Psoas muscle (tissue), 8 donors: ENCODE results near the gene COL20A1. TPM values are rescaled to one million over a fixed set of nuclear protein-coding genes. Genes with fewer than 3 reads are reported as not detected.

Source experiments
- ATAC-seq, 4 donors: fragments of 200-7000 bp; cut with Tn5 transposase; one replicate each; pipeline ENCODE4 v1.9.1; 2020; ENCODE audit warnings: moderate library complexity in 3 of 4, mild to moderate bottlenecking in 2 of 4
- DNase-seq, 2 donors: peaks; one replicate each; pipeline ENCODE4 v3.0.0-alpha.2; 2020
- H3K27ac ChIP-seq: fragments of 200-600 bp; one replicate; pipeline ENCODE4 v1.8.0; 2022
- H3K27me3 ChIP-seq, 3 donors: fragments of 200-600 bp in 1 of 3; one replicate each; pipeline versions ENCODE4 v1.6.1 to v1.8.0; 2013 to 2022; ENCODE audit warnings: low read length in 2 of 3, mild to moderate bottlenecking in 2 of 3, moderate library complexity in 1 of 3; ENCODE audit not compliant: insufficient read depth in 3 of 3
- H3K36me3 ChIP-seq, 2 donors: fragments of 200-600 bp in 1 of 2; one replicate each; pipeline versions ENCODE4 v1.6.1 to v1.8.0; 2013 to 2022; ENCODE audit warnings: low read depth in 1 of 2, mild to moderate bottlenecking in 1 of 2, moderate library complexity in 1 of 2; ENCODE audit not compliant: insufficient read depth in 1 of 2
- H3K4me1 ChIP-seq: fragments of 200-600 bp; one replicate; pipeline ENCODE4 v1.8.0; 2022
- H3K4me3 ChIP-seq: fragments of 200-600 bp; one replicate; pipeline ENCODE4 v1.8.0; 2022; ENCODE audit warnings: mild to moderate bottlenecking
- H3K9me3 ChIP-seq: fragments of 200-600 bp; one replicate; pipeline ENCODE4 v1.8.0; 2022
- CTCF ChIP-seq: fragments of 200-600 bp; IDR thresholded peaks from one replicate; pipeline ENCODE4 v1.8.0; 2022; ENCODE audit warnings: antibody characterized with exemption
- whole genome bisulfite sequencing, 3 donors: extraction: QIAGEN DNeasy Blood & Tissue Kit; methylation state at CpG; one replicate each; pipeline versions ENCODE4 v1.1.6 to v1.1.7; 2013; 5-methylcytosine and 5-hydroxymethylcytosine counted together
- intact Hi-C, 2 donors: fragments of 100-400 bp; cut with DNase I; formaldehyde crosslinking; loops; one replicate each; pipeline versions ENCODE4 v1.11.0 to v1.14.2; 2022
- polyA plus RNA-seq, 3 donors: library from polyadenylated mRNA; stranded (reverse); fragments of 200-250 nt; gene quantifications; one replicate each; pipeline ENCODE4 v1.2.3, GENCODE V29; 2013
- total RNA-seq, 4 donors: library from RNA; stranded (reverse); fragmentation: NEBNext Ultra II Directional in 2 of 4; extraction: Animal tissue kit (Norgen Biotek cat#: 25700) in 2 of 4; gene quantifications; one replicate each; pipeline versions ENCODE4 v1.2.1 to v1.2.4, GENCODE V29; 2021 to 2023
- donor health status: healthy with polysubstance abuse.
- donor health status: DM: no; HTN: no; CAD: no; lungs with moderate emphysema.
- donor health status: Bipolar disorder and iron deficiency.
- donor health status: healthy.
- donor health status: DM: yes; HTN: yes; CAD: no.
- donor health status: DM: no; HTN: no; CAD: no.
- donor health status: DM: no; HTN: no; CAD: no.
- donor health status: DM: yes; HTN: yes; CAD: no.

The COL20A1 gene
- total and polyA plus RNA-seq, 7 donors: 0.08 to 0.09 TPM; not detected in 5

- no peaks in the 10 kb centered on the region for H3K4me1 ChIP-seq
- peaks cover 0 to 66% (median 5%) of the 10 kb centered on the region in 3 donors for H3K27me3 ChIP-seq
- H3K36me3 ChIP-seq: no peaks in the 10 kb centered on the region
- ATAC-seq (no peak), DNase-seq (no peak)
- 50 to 56% (median 53%) methylated on average over 30 to 31 of the region's 31 CpGs for WGBS, 3 donors
- no peak overlapping the region for H3K27ac ChIP-seq
- no peaks in the 10 kb centered on the region for H3K9me3 ChIP-seq
- intact Hi-C loops: no loop called here
- TF ChIP-seq CTCF: no peak
- H3K4me3 ChIP-seq: no peak overlapping the region
These were observed 83.6 kb downstream of the COL20A1 start for GRCh38 chr20:63376283-63377250.

GRCh38 chr20:63377256-63377941 lies 84.4 kb downstream of the COL20A1 start:
- Histone ChIP-seq H3K27me3 (peaks cover 0 to 70% (median 5%) of the 10 kb centered on the region in 3 donors), H3K4me1 (no peaks in the 10 kb centered on the region), H3K27ac (no peak overlapping the region), H3K9me3 (no peaks in the 10 kb centered on the region), H3K36me3 (no peaks in the 10 kb centered on the region), H3K4me3 (no peak overlapping the region)
- no peak for DNase-seq
- ATAC-seq: no peak
- 12 to 18% (median 13%) methylated on average over 32 of the region's 32 CpGs for WGBS, 3 donors
- intact Hi-C loops: no loop called here
- no peak for TF ChIP-seq CTCF

- WGBS, 3 donors: 26 to 34% (median 27%) methylated on average over 14 to 15 of the region's 15 CpGs
- Histone ChIP-seq H3K27me3 (peaks cover 0 to 71% (median 5%) of the 10 kb centered on the region in 3 donors), H3K27ac (no peak overlapping the region), H3K4me1 (no peaks in the 10 kb centered on the region), H3K9me3 (no peaks in the 10 kb centered on the region), H3K36me3 (no peaks in the 10 kb centered on the region), H3K4me3 (no peak overlapping the region)
- TF ChIP-seq CTCF: no peak
- intact Hi-C loops: no loop called here
- ATAC-seq: no peak
- no peak for DNase-seq
These were observed 85.0 kb downstream of the COL20A1 start for GRCh38 chr20:63377951-63378381.

- DNase-seq: no peak
- H3K9me3 ChIP-seq: no peaks in the 10 kb centered on the region
- TF ChIP-seq CTCF: no peak
- no peaks in the 10 kb centered on the region for H3K36me3 ChIP-seq
- H3K4me3 ChIP-seq: no peak overlapping the region
- no peaks in the 10 kb centered on the region for H3K4me1 ChIP-seq
- no peak for ATAC-seq
- 43 to 58% (median 58%) methylated on average over 9 to 12 of the region's 12 CpGs for WGBS, 3 donors
- intact Hi-C loops: no loop called here
- H3K27ac ChIP-seq: no peak overlapping the region
- H3K27me3 ChIP-seq: peaks cover 0 to 75% (median 5%) of the 10 kb centered on the region in 3 donors
These were observed 85.6 kb downstream of the COL20A1 start for GRCh38 chr20:63378626-63379025.
